ENCODE measurements around the gene VPS37C. TPM values are rescaled to one million over a fixed set of nuclear protein-coding genes. Genes with fewer than 3 reads are reported as not detected.

Gene VPS37C
- total RNA-seq, 1 donor = 15.5 TPM

DNA sequence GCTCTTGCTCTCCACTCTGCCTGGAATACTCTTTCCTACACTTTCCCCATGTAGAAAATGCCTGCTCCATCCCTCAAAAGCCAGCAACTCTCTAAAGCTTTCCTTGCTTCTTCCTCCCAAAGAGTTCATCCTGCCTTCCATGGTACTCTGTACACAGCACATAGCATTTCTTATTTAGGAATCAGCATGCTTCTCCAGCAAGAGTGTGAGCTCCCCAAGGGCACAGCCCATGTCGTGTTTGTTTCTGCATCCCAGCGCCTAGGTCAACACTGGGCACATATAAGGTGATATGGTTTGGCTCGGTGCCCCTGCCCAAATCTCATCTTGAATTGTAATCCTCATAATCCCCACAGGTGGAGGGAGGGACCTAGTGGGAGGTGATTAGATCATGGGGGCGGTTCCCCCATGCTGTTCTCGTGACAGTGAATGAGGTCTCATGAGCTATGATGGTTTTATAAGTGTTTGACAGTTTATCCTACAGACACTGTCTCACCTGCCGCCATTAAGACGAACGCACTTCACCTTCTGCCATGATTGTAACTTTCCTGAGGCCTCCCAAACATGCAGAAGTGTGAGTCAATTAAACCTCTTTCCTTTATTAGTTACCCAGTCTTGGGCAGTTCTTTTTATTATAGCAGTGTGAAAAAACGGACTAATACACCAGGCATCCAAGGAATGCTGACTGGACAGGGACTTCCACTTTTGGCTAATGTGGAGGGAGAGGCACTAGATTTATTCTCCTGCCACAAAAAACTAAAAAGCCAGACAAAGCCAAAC is 8.2 kb downstream of the VPS37C start:
- DNase-seq (ENCODE audit: low read depth) = peak; percentile 76
- H3K4me3 ChIP-seq (ENCODE audit: low read depth, low read length) = no peak overlapping the region
- TF ChIP-seq, protein P1, sequence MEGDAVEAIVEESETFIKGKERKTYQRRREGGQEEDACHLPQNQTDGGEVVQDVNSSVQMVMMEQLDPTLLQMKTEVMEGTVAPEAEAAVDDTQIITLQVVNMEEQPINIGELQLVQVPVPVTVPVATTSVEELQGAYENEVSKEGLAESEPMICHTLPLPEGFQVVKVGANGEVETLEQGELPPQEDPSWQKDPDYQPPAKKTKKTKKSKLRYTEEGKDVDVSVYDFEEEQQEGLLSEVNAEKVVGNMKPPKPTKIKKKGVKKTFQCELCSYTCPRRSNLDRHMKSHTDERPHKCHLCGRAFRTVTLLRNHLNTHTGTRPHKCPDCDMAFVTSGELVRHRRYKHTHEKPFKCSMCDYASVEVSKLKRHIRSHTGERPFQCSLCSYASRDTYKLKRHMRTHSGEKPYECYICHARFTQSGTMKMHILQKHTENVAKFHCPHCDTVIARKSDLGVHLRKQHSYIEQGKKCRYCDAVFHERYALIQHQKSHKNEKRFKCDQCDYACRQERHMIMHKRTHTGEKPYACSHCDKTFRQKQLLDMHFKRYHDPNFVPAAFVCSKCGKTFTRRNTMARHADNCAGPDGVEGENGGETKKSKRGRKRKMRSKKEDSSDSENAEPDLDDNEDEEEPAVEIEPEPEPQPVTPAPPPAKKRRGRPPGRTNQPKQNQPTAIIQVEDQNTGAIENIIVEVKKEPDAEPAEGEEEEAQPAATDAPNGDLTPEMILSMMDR (IDR thresholded peaks at IDR 0.05; ENCODE audit: insufficient read depth, low read depth, low read length) = no peak

DNA sequence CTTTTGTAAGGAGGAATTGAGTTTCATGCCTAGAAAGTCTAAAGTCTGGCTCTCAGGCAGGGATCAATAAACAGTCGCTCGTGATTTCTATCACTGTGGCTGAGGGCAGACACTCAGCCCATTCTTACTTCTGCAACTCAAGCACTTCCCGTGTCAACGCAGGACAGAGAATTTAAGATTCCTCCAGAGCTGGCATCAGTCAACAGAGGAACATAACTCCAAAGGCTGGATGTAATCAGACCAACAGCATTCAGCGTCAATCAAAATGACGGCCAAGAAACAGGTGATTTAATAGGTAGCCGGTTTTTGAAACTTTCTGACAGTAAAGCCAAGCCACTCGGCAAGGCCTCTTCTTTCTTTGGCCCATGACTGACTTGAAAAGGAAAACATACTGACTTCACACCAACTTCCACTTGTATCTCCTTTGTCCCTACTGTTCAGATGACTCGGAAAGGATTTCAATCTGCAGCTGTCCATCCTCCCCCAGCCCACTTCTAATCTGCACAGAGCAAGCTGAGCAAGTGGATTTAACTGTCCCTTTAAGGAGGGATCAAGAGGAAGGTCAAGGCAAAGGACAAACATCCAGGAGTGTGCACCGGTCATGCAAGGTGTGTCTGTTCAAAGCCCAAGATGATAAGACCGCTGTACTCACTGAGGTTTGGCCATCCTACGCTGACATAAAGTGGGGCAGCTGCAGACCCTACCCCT is 9.5 kb downstream of the VPS37C start:
- TF ChIP-seq, protein P1 (IDR thresholded peaks at IDR 0.05; ENCODE audit: insufficient read depth, low read depth, low read length) = no peak
- H3K4me3 ChIP-seq (ENCODE audit: low read depth, low read length) = no peak overlapping the region
- DNase-seq (ENCODE audit: low read depth) = no peak

DNA sequence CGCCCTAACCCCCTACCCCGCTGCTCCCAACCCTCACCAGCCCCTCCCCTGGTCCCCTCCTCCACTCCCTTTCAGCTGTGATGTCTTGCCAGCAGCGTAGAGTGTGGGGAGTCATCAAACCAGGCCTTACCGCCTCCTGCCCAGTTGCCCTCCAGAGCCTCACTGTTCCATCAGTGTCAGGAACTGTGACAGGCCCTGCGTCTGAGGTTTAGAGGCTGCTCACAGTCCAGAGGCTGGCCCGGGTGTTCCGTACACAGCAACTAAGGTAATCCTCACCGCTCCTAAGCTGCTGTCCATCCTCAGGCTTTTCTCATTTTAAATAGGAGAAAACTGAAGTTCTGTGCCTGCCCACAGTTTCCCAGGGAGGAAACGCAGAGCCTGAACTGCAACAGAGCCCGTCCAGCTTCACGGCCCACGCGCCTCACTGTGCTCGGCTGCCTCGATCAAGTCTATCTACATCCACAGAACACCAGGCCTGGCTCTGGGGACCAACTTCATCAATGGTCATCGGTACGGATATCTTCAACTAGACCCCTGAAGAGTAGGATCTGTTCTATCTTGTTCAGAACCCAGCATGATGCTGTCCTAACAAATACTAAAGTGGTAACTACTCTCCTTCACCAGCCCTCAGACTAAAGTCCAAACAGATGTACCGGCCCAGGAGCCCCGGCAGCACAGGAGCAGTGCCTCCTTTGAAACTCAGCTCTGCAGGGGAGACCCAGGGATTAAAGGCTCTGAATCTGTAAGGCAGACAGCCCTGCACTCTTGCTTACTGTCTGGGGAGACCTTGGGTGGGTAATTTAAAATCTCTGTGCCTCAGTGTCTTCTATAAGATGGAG is 10.3 kb downstream of the VPS37C start:
- TF ChIP-seq, protein P1 (IDR thresholded peaks at IDR 0.05; ENCODE audit: insufficient read depth, low read depth, low read length) = no peak

DNA sequence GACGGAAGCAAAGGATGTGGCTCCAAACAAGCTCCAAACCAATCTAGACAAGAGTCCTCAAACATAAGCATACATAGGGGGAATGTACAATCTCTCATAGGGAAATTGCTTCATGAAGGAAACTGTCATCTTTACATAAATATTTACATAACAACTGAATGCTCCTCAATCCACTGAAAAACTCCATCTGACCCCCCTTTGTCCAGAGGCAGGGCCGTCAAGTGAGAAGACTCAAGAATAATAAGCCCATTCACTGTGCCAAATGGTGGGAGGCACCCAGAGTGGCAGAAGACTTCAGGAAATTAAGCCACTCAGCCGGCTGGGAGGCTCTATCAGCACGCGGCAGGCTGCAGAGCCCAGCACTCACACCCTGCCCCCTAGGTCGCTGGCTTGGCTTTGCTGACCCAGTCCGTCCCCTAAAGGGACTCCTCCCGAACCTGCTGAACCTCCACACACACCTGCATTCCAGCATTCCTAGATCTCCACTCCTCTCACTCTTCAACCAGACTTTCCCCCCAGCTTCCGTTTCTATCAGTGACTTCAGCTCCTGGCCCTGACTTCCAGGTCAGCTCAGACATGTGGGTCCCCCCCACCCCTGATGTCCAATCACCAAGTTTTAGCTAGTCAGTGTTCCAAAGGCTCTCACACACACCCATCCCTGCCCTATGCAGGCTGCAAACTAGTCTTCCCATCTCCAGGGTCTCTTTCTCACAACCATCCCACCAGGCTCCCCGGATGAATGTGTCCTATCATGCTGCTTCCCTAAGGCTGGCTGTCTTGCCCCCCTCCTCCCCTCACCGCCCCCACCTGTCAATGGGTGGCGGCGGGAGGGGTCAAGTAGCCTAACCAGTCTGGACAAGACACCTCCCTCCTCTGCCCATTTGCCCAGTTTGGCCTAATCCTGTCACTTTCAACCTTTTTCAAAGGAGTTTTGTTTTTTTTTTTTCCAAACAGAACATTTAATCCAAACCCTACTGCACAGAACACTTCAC is 11.3 kb downstream of the VPS37C start:
- TF ChIP-seq, protein P1 (IDR thresholded peaks at IDR 0.05; ENCODE audit: insufficient read depth, low read depth, low read length) = no peak
- peak; percentile 78 for DNase-seq (ENCODE audit: low read depth)
- no peak overlapping the region for H3K4me3 ChIP-seq (ENCODE audit: low read depth, low read length)

More for the DNA sequence above, 10.3 kb downstream of the VPS37C start:
- DNase-seq (ENCODE audit: low read depth) = no peak
- H3K4me3 ChIP-seq (ENCODE audit: low read depth, low read length) = no peak overlapping the region

DNA sequence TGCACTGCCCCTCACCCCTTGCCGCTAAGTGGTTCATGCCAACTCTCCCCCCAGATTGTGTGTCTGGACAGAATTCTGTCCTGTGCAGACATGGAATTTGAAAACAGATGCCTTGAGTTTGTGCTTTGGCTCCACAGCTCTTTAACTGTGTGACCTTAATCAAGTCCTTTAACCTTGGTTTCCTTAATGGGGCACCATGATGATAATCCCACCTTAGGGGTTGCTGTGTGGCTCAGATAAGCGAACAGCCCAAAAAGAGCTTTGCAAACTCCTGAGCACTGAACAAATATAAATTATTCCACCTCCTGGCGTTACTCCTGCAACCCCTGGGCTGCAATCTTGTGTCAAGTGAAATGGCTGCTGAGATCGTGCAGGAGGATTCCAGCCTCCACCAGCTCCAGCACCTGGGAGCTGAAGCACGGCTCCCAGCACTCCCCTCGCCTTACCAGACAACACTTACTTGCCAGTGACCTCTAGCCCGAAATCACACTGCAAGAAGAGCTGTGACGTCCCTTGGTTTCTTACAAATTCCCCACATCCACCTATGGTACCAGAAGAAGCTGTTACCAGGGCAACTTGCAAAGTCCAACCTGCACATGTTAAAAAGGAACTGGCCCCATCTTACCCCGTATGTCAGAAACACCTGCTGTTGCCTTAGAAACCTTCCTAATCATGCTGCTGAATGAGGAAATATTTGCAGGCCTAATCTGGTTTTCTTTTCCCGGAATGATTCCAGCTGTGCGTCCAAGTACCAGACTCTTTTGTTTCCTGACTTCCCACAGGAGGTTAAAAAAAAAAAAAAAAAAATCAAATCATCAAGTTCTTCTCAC is 13.2 kb downstream of the VPS37C start:
- TF ChIP-seq, protein P1 (IDR thresholded peaks at IDR 0.05; ENCODE audit: insufficient read depth, low read depth, low read length) = no peak
- no peak for DNase-seq (ENCODE audit: low read depth)
- no peak overlapping the region for H3K4me3 ChIP-seq (ENCODE audit: low read depth, low read length)
